A549 (cell line): ENCODE measurements around the gene JARID2.

Experiments
- TFCP2L1 ChIP-seq: fragments of 250-450 bp; sonication (Bioruptor Pico); IDR thresholded peaks from 2 replicates; pipeline ENCODE4 v1.5.0; 2021; ENCODE audit warnings: mild to moderate bottlenecking
- TF ChIP-seq, protein P1 (sequence below): fragments of >200 bp; sonication (Bioruptor Twin); formaldehyde crosslinking; IDR thresholded peaks from 3 replicates; pipeline ENCODE4 v1.5.1; 2016

DNA sequence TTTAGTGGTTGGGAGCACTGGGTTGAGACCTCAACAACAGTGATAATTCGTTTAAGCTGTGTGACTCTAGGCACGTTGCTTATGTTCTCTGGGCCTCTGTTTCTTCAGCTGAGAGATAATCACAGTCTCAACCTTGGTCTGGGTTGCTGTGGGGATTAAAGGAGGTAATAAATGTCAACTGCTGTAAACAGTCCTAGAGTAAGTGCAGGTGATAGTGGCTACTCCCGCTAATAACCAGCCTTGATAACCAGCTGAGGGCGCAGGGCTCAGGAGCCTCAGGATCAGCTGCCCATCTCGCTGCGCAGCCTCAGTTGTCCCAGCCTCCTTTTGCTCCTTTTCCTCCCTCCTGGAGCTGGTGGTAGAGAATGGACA lies 58.0 kb downstream of the JARID2 start:
- TF ChIP-seq TFCP2L1 (CRISPR knock-in tag), result no peak
- TF ChIP-seq, protein P1, sequence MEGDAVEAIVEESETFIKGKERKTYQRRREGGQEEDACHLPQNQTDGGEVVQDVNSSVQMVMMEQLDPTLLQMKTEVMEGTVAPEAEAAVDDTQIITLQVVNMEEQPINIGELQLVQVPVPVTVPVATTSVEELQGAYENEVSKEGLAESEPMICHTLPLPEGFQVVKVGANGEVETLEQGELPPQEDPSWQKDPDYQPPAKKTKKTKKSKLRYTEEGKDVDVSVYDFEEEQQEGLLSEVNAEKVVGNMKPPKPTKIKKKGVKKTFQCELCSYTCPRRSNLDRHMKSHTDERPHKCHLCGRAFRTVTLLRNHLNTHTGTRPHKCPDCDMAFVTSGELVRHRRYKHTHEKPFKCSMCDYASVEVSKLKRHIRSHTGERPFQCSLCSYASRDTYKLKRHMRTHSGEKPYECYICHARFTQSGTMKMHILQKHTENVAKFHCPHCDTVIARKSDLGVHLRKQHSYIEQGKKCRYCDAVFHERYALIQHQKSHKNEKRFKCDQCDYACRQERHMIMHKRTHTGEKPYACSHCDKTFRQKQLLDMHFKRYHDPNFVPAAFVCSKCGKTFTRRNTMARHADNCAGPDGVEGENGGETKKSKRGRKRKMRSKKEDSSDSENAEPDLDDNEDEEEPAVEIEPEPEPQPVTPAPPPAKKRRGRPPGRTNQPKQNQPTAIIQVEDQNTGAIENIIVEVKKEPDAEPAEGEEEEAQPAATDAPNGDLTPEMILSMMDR, result no peak
